DMS153 (cell line): ENCODE measurements around the gene TRIM8.

Experiments
- DNase-seq: peaks from one replicate; lab custom pipeline; 2025; lab: John Stamatoyannopoulos, UW

The TRIM8 gene, protein sequence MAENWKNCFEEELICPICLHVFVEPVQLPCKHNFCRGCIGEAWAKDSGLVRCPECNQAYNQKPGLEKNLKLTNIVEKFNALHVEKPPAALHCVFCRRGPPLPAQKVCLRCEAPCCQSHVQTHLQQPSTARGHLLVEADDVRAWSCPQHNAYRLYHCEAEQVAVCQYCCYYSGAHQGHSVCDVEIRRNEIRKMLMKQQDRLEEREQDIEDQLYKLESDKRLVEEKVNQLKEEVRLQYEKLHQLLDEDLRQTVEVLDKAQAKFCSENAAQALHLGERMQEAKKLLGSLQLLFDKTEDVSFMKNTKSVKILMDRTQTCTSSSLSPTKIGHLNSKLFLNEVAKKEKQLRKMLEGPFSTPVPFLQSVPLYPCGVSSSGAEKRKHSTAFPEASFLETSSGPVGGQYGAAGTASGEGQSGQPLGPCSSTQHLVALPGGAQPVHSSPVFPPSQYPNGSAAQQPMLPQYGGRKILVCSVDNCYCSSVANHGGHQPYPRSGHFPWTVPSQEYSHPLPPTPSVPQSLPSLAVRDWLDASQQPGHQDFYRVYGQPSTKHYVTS

DNA sequence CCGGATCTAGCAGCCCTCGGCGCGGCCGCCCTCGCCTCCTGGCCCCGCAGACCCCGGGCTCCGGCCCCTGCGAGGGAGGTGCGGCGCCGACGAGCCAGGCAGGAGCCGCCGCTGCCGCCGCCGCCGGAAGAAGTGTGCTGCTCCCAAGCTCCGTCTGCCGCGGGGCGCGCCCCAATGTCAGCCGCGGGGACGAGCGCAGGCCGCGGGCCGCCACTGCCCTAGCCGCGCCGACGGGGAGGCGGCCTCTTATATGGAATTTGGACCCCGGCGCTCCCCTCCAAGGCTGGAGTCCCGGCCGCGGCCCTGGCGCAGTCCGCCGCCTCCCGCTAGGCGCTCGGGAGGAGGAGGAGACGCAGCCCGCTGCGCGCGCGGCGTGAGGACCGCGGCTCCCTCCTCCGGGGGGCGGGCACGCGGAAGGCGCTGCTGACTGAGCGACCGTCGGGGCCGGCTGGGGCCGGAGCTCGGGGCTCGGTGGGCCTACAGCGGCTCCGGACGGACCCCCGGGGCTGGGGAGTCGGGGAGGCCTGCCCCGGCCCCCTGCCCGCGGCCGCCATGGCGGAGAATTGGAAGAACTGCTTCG lies at the start of gene TRIM8:
TSS of gene TRIM8 (plus strand) at position 414 of the 580 bp plus-strand sequence. CDS start at position 553, 139 bp downstream.
- DNase-seq = no peak

DNA sequence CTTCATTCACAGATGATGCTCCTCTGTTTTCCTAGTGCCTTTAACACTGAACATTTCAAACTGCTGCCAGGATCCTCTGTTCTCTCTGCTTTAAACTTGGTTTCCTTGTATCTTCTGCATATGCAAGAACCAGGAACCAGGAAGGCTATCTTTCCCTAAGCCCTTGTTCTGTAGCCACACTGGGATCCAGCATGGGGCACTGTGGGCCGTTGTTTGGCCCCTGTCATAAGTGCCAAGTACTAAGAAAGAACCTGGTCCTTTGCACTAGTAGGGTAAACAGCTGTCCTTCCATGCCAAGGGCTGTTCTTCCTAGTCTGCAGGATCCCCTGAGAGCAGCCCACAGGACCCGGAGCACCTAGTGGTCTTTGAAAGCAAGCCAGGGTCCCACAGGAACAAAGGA lies 49.0 kb upstream of the TRIM8 start:
- no peak for DNase-seq

DNA sequence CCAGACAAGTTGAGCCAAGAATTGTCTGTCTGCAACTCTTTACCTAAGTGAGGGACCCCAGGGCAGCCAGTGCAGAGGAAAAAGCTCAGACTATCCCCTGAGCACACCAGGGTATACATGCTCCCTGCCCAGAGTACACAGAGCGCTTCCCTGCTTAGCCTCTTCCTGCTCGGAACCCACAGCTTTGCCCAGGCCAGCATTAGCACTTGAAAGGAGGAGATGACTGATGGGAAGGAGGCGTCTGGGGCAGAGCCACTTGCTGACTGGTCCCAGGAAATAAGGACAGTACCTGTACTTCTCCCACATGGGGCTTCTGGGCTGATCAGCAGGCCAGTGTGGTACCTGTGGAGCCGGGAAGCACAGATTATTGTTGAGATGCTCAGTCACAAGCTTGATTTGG lies 48.4 kb upstream of the TRIM8 start:
- no peak for DNase-seq

GRCh38 chr10:102596506-102596971 lies 47.7 kb upstream of the TRIM8 start:
- peak; percentile 57 for DNase-seq

DNA sequence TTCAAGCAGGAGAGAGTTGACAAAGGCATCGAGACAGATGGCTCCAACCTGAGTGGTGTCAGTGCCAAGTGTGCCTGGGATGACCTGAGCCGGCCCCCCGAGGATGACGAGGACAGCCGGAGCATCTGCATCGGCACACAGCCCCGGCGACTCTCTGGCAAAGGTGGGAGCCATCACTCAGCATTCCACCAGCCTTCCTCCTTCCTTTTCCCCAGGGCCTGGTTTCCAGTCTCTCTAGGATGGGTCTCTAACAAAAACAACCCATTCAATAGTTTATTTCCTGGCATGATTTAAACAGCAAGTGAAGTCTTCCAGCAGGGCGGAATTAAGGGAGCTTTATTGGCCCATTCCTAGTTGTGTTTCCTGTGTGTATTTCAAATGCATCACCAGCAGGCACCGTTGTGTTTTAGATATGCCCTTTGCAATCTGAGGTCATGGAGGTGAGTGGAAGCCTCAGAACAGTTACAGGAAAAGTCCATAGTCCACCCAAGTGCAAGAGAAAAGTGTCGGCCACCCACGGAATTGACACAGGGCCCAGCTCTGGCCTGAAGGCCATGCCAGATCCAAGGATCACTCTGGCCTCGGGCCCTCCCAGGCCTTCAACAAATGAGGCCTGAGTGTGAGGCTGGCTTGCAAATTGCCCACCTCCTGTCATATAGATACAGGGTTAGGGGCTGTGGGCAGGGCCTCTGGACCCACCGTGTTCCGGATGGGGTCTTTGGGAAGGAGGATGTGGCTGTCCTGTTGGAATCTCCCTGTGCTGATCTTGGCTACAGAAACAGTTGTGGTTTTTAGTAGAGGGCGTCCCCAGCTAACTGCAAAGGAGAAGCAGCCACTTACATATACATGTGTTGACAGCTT lies 46.9 kb upstream of the TRIM8 start:
- no peak for DNase-seq

GRCh38 chr10:102598243-102598642 lies 46.0 kb upstream of the TRIM8 start:
- DNase-seq = no peak

- DNase-seq = no peak
These were observed 44.5 kb upstream of the TRIM8 start for GRCh38 chr10:102599565-102600327.

DNA sequence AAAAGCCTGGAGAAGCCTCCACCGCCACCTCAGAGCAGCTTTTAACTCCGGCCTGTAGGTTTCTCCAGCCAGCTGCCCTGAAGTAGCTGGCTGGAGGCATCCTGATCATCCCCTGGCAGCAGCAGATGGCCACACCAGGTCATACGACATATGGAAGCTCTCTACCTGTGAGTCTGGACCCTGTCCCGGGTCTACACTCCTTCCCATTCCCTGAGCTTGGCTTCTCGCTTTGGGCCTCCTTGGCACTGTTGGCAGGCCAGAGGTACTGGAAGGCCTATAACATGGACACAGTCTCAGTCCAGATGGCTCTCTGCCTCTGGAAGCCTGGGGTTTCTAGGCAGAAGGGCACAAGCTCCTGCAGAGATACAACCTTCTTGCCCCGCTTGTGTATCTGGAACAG lies 43.5 kb upstream of the TRIM8 start:
- no peak for DNase-seq

DNA sequence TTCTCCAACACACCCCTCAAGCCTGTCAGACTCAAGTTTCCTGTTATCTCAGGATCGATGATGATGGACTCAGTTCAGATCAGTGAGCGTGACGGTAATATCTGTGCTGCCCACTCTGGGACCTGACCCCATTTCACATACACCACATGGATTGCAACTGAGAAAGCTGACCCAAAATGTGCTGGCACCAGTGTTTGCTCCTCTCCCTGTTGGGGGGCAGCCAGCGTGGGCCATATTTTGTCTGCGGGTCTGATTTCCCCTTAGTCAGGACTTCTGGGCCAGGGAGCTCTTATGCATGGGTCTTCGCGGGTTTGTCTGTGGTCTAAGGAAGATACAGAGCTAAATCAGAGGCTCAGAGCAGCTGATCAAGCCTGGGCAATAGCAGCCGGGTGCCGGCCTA lies 42.6 kb upstream of the TRIM8 start:
- no peak for DNase-seq

DNA sequence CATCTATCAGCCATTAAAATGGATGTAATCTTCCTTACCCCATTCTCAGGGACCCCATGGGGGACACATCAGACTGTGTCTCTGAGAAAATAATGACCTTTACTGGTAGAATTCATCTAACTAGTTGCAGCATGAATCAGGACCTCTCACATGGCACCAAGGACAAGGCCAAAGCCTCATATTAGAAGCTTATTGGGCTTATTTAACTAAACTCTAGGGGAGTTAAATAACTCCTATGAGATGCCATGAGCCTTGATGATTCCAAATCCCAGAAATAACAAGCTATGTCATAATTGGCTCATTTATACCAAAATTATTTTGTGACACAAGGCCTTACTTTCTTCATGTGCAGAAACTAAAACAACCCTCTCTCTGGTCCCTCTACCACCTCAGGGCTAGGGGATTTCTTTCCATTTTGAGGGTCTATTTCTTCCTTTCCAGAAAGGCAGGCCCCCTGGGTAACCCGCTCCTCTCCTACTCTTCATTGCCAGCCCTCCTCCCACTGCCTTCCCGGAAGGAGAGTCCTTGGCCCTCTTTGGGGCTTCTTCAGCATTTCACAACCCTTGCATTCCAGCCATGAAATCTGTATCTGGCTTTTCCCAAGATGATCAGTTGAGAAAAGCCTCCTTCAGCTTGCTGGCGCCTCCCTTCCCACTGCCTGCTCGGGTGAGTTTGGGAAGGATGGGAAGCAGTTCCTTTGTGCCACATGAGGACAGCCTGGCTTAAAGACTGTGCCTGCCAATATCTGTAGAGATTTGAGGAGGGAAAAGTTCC lies 41.8 kb upstream of the TRIM8 start:
- no peak for DNase-seq

GRCh38 chr10:102603946-102604345 lies 40.3 kb upstream of the TRIM8 start:
- no peak for DNase-seq

- no peak for DNase-seq
These were observed 39.8 kb upstream of the TRIM8 start for GRCh38 chr10:102604439-102604841.

DNA sequence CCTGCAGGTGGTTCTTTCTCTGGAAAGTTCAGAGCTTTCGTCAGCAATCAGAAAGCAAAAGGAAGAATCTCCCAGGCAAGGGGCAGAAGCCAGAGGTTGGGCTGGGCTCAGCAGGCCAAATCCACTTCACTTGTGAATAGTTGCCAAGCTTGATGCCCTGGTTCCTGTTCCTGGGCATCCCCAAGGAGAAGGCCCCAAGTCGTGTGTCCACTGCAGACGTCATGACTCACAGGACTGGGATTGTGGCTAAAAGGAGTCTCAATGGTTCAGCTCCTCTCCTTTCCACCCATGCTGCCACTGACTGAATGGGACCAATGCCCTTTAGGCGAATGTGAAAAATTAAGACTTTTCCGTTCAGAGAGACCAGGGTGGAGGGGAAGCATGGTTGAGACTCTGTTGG lies 38.6 kb upstream of the TRIM8 start:
- DNase-seq = no peak

DNA sequence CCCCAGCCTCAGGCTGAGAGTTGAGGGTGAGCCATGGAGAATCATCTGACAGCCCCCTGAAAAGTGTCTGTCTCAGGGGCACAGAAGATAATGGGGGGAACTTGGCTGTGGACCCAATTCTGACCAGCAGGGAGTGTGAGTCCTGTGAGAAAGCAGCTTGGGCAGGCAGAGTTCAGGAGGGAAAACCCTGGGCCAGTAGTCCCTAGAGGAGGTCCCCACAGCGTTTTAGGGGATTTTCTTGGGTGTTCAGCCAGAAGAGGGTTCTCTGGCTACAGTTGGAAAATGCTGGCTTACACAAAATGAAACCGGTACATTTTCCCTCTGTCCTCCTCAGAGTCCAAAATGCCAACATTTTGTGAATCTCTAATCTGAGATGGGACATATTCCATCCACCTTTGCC lies 35.8 kb upstream of the TRIM8 start:
- no peak for DNase-seq

GRCh38 chr10:102610441-102610887 lies 33.8 kb upstream of the TRIM8 start:
- no peak for DNase-seq

GRCh38 chr10:102611514-102612087 lies 32.7 kb upstream of the TRIM8 start:
- DNase-seq = no peak

- DNase-seq = no peak
These were observed 31.4 kb upstream of the TRIM8 start for GRCh38 chr10:102612964-102613275.

DNA sequence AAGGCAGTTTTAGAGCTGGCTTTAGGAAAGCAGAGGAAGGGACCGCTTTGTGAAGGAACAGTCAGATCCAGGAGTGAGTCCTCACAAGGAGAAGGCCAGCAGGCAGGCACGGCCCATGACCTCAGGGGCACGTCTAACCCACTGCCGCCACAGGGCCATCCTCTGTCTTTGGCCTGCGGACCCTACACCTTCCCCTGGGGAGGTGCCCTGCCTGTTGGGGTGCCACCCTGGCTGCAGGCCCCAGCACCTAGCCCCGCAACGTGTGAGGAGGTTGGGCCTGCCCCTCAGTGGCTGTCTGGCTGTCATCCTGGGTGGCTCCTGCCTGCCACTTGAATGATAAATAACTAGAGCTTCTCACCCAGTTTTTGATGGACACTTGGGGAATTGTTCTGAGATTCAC lies 31.0 kb upstream of the TRIM8 start:
- no peak for DNase-seq

DNA sequence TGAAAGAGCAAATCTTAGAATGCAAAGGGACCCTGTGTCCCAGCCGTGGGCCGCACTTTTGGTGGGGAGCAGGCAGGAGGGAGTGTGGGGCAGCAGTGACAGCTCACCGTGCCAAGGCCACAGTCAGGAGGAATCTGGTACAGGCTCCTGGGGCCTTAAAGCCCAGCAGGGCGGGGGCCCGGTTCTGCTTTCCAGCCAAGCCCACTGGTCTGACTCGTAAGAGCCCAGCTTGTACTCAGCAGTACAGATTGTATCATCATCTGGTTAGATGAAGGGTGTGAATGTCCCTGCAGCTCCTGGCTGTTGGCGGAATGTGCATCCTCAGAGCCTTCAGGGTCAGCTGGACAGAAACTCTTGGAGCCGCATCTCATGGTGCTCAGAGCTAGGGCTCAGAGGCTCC lies 30.5 kb upstream of the TRIM8 start:
- DNase-seq = no peak

GRCh38 chr10:102614888-102615287 lies 29.4 kb upstream of the TRIM8 start:
- no peak for DNase-seq

DNA sequence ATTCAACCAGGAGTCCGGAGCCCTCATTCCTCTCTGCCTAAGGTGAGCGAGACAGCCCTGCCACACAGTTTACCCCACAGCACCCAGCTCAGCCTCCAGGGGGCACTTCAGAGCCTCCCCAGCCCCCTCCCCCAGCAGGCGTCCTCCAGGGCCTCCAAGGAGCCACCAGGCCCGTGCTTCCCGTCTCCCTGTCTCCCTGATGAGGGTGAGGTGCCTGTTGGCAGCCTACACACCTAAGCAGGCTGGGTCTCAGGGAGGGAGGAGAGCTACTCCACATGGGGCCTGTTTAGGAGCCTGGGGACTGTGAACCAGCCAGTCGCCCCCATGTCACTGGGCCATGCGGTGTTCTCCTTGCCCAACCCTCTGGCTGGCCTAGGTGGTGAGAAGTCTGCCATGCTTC lies 28.9 kb upstream of the TRIM8 start:
- DNase-seq = no peak
